CD4-positive, alpha-beta memory T cell (primary cell): ENCODE data around the gene CCL17. TPM values are rescaled to one million over a fixed set of nuclear protein-coding genes. Genes with fewer than 3 reads are reported as not detected.

ENCODE experiments used
- CTCF ChIA-PET: fragments of 350-600 bp; sonication (Branson Sonifier 250); formaldehyde crosslinking; loops from one replicate; lab custom pipeline; 2021; ENCODE audit warnings: inconsistent platforms; ENCODE audit not compliant: partially characterized antibody; lab: Charles Lee
- POLR2A ChIA-PET: fragments of 350-600 bp; sonication (Branson Sonifier 250); formaldehyde crosslinking; loops from one replicate; lab custom pipeline; 2021; ENCODE audit not compliant: partially characterized antibody; lab: Charles Lee
- DNase-seq, 5 donors: peaks; one replicate each; pipeline versions ENCODE4 v3.0.0 to v3.0.0-alpha.2; 2020 to 2022; ENCODE audit warnings: mixed read lengths in 1 of 5
- H3K27ac ChIP-seq: one replicate; pipeline ENCODE4 v1.7.0; 2013; ENCODE audit warnings: low read depth, low read length
- H3K27me3 ChIP-seq: 2 replicates; pipeline ENCODE4 v1.7.0; 2013; ENCODE audit warnings: mild to moderate bottlenecking, low read length, moderate library complexity; ENCODE audit not compliant: insufficient read depth
- H3K36me3 ChIP-seq: 2 replicates; pipeline ENCODE4 v1.7.0; 2013; ENCODE audit warnings: mild to moderate bottlenecking, low read length, moderate library complexity; ENCODE audit not compliant: insufficient read depth
- H3K4me1 ChIP-seq: 2 replicates; pipeline ENCODE4 v1.7.0; 2013; ENCODE audit warnings: mild to moderate bottlenecking, low read length, moderate library complexity; ENCODE audit not compliant: insufficient read depth
- H3K4me3 ChIP-seq, 2 donors: one replicate each; pipeline ENCODE4 v1.7.0; 2013; ENCODE audit warnings: low read length in 2 of 2, mild to moderate bottlenecking in 1 of 2
- H3K9me3 ChIP-seq, 2 donors: one replicate each; pipeline ENCODE4 v1.7.0; 2013; ENCODE audit warnings: low read length in 2 of 2, control low read depth in 1 of 2; ENCODE audit not compliant: control insufficient read depth in 1 of 2
- H3K27ac Mint-ChIP-seq, 7 donors: one replicate each; pipeline ENCODE4 v1.8.0; 2020 to 2021; ENCODE audit warnings: mixed read lengths in 7 of 7, mild to moderate bottlenecking in 6 of 7, inconsistent platforms in 3 of 7, moderate library complexity in 3 of 7
- H3K27me3 Mint-ChIP-seq, 2 donors: one replicate each; pipeline ENCODE4 v1.8.0; 2020 to 2021; ENCODE audit warnings: mixed read lengths in 2 of 2
- H3K36me3 Mint-ChIP-seq, 2 donors: one replicate each; pipeline ENCODE4 v1.8.0; 2020 to 2021; ENCODE audit warnings: mixed read lengths in 2 of 2, inconsistent platforms in 1 of 2, mild to moderate bottlenecking in 1 of 2
- H3K4me1 Mint-ChIP-seq, 4 donors: one replicate each; pipeline ENCODE4 v1.8.0; 2020 to 2021; ENCODE audit warnings: mixed read lengths in 4 of 4, mild to moderate bottlenecking in 1 of 4
- H3K4me3 Mint-ChIP-seq, 8 donors: one replicate each; pipeline ENCODE4 v1.8.0; 2020 to 2021; ENCODE audit warnings: mixed read lengths in 8 of 8, mild to moderate bottlenecking in 7 of 8, moderate library complexity in 6 of 8, inconsistent platforms in 3 of 8
- H3K9me3 Mint-ChIP-seq, 8 donors: one replicate each; pipeline ENCODE4 v1.8.0; 2020 to 2021; ENCODE audit warnings: mixed read lengths in 8 of 8, mild to moderate bottlenecking in 5 of 8, inconsistent platforms in 3 of 8, moderate library complexity in 1 of 8
- intact Hi-C: fragments of 100-400 bp; cut with micrococcal nuclease; formaldehyde crosslinking; loops from one replicate; pipeline ENCODE4 v1.15.1; 2023
- polyA plus RNA-seq, 2 donors: library from polyadenylated mRNA; unstranded; fragments of 300-500 nt; fragmentation: Illumina TruSeq; gene quantifications; one replicate each; pipeline ENCODE4 v1.2.3, GENCODE V29; 2021
- total RNA-seq, 2 experiments: library from RNA; stranded (reverse); gene quantifications; one replicate each; pipeline ENCODE4 v1.2.3, GENCODE V29; 2021

CCL17 gene
- total and polyA plus RNA-seq, 4 experiments from 2014 or later, result not detected

- Mint-ChIP-seq H3K27me3 (peaks cover 0 to 2% of the 10 kb centered on the region in 2 donors), H3K9me3 (no peaks in the 10 kb centered on the region), H3K36me3 (no peaks in the 10 kb centered on the region), H3K27ac (no peak overlapping the region), H3K4me1 (no peaks in the 10 kb centered on the region), H3K4me3 (no peak overlapping the region)
- no peaks in the 10 kb centered on the region for H3K4me1 ChIP-seq
- intact Hi-C loops, result no loop called here
- no peak overlapping the region for H3K4me3 ChIP-seq
- H3K27me3 ChIP-seq, result no peaks in the 10 kb centered on the region
- H3K9me3 ChIP-seq, result no peaks in the 10 kb centered on the region
- H3K36me3 ChIP-seq, result no peaks in the 10 kb centered on the region
- H3K27ac ChIP-seq, result no peak overlapping the region
- no peak for DNase-seq
- ChIA-PET CTCF (no interaction called here), POLR2A (no interaction called here)
These were observed 2.3 kb downstream of the CCL17 start for GRCh38 chr16:57406881-57407280.

DNA sequence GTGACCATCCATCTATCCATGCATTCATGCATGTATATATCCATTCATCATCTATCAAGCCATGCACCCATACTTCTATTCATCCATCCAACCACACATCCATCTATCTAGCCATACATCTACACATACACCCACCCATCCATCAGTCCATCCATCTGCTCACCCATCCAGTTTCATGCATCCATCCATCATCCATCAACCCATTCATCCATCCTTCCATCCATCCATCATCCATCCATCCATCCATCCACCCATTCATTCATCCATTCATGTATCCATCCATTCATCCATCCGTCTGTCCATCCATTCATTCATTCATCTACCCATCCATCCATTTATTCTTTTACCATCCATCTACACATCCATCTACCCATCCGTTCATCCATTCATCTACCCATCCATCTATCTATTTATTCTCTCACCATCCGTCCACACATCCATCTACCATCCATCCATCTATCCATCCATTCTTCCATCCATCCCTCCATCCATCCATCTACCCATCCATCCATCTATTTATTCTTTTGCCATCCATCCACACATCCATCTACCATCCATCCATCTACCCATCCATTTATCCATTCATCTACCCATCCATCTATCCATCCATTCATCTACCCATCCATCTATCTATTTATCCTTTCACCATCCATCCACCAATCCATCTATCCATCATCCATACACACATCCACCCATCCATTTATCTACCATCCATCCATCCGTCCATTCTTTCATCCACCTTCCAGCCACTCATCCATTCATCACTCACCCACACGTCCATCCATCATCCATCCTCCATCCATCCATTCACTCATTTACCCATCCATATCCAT, 3.2 kb downstream of the CCL17 start:
- no peak for DNase-seq
- Histone ChIP-seq H3K27ac (no peak overlapping the region), H3K9me3 (no peaks in the 10 kb centered on the region), H3K4me1 (no peaks in the 10 kb centered on the region), H3K4me3 (no peak overlapping the region), H3K36me3 (no peaks in the 10 kb centered on the region), H3K27me3 (no peaks in the 10 kb centered on the region)
- Mint-ChIP-seq H3K4me3 (no peak overlapping the region), H3K4me1 (no peaks in the 10 kb centered on the region), H3K27me3 (peaks cover 0 to 2% of the 10 kb centered on the region in 2 donors), H3K27ac (no peak overlapping the region), H3K9me3 (no peaks in the 10 kb centered on the region), H3K36me3 (no peaks in the 10 kb centered on the region)
- ChIA-PET POLR2A (no interaction called here), CTCF (no interaction called here)
- intact Hi-C loops, result no loop called here

DNA sequence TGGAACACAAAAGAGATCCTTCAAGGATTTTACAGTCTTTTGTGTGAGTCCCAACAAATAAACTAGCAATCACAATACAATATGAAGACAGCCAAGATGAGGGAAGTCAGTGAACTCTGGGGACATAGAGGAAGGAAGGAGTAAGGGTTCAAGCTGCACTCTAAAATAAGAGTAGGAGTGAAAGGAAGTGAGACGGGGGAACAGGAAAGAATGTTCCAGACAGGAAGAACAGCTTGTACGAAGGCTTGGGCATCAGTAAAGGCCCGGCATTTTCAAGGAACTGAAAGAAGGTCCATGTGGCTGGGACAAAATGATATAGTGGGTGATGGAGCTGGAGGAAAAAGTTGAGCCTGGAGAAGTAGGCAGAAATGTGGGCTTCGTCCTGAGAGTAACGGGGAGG, 4.5 kb downstream of the CCL17 start:
- Histone ChIP-seq H3K27me3 (no peaks in the 10 kb centered on the region), H3K9me3 (no peaks in the 10 kb centered on the region), H3K27ac (no peak overlapping the region), H3K36me3 (no peaks in the 10 kb centered on the region), H3K4me1 (no peaks in the 10 kb centered on the region), H3K4me3 (no peak overlapping the region)
- H3K4me3 Mint-ChIP-seq, result no peak overlapping the region
- POLR2A ChIA-PET, result no interaction called here
- H3K36me3 Mint-ChIP-seq, result no peaks in the 10 kb centered on the region
- CTCF ChIA-PET, result interaction anchor here (1.2 kb wide), 1 partner anchor 10 kb away, joined by 4 read pairs; no protein-coding TSS in a partner anchor
- peaks cover 0 to 2% of the 10 kb centered on the region in 2 donors for H3K27me3 Mint-ChIP-seq
- H3K4me1 Mint-ChIP-seq, result no peaks in the 10 kb centered on the region
- peak overlapping the region in 2 of 7 donors; percentile 1 to 69 for H3K27ac Mint-ChIP-seq
- no peak for DNase-seq
- intact Hi-C loops, result no loop called here
- no peaks in the 10 kb centered on the region for H3K9me3 Mint-ChIP-seq

DNA sequence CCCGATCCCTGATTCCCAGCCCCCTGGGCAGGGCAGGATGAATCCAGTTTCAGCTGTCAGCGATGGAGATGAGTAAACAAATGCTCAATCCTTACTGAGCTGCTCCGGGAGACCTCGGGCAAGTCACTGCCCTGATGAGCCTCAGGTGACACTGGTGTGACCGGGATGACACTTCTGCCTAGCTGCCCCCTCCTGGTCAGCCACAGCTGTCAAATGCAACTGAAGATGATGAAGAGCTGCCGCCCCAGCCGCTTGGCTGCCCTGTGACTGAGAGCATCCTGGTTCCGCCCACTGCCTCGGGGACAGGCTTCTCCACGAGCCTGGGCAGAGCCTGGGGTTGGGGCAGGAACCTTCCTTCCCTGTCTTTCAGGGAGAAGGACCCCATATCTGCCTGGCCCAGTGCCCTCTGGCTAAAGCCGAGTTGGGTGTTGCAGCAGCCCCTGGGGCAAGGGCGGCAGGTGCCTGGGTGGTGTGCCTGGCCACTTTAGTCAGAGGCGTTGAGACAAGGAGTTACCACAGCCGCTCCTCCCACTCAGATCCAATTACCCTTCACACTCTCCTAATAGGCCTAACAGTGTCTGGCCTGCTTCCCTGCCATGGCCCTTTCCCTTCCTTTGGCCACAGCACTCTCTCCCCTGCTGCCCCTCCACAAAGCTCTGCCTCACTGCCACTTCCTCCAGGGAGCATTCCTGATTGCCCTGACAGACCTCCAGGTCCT, 5.5 kb downstream of the CCL17 start:
- ChIA-PET CTCF (interaction anchor here (1.2 kb wide), 1 partner anchor 9 kb away, joined by 4 read pairs; no protein-coding TSS in a partner anchor), POLR2A (no interaction called here)
- Mint-ChIP-seq H3K4me3 (no peak overlapping the region), H3K4me1 (no peaks in the 10 kb centered on the region), H3K9me3 (no peaks in the 10 kb centered on the region), H3K27ac (no peak overlapping the region), H3K27me3 (peaks cover 0 to 4% of the 10 kb centered on the region in 2 donors), H3K36me3 (no peaks in the 10 kb centered on the region)
- no peaks in the 10 kb centered on the region for H3K4me1 ChIP-seq
- H3K9me3 ChIP-seq, result no peaks in the 10 kb centered on the region
- no peak overlapping the region for H3K4me3 ChIP-seq
- intact Hi-C loops, result no loop called here
- no peaks in the 10 kb centered on the region for H3K36me3 ChIP-seq
- DNase-seq, result no peak
- no peaks in the 10 kb centered on the region for H3K27me3 ChIP-seq
- no peak overlapping the region for H3K27ac ChIP-seq

- Histone ChIP-seq H3K9me3 (no peaks in the 10 kb centered on the region), H3K36me3 (no peaks in the 10 kb centered on the region), H3K4me1 (no peaks in the 10 kb centered on the region), H3K4me3 (no peak overlapping the region), H3K27me3 (no peaks in the 10 kb centered on the region), H3K27ac (no peak overlapping the region)
- CTCF ChIA-PET, result interaction anchor here (1.0 kb wide), 1 partner anchor 112 kb away, joined by 3 read pairs; no protein-coding TSS in a partner anchor
- no peaks in the 10 kb centered on the region for H3K36me3 Mint-ChIP-seq
- intact Hi-C loops, result no loop called here
- DNase-seq, result no peak
- H3K4me1 Mint-ChIP-seq, result no peaks in the 10 kb centered on the region
- H3K4me3 Mint-ChIP-seq, result no peak overlapping the region
- POLR2A ChIA-PET, result no interaction called here
- H3K27me3 Mint-ChIP-seq, result peaks cover 0 to 4% of the 10 kb centered on the region in 2 donors
- H3K9me3 Mint-ChIP-seq, result no peaks in the 10 kb centered on the region
- no peak overlapping the region for H3K27ac Mint-ChIP-seq
These were observed 6.9 kb downstream of the CCL17 start for GRCh38 chr16:57411362-57411976.

DNA sequence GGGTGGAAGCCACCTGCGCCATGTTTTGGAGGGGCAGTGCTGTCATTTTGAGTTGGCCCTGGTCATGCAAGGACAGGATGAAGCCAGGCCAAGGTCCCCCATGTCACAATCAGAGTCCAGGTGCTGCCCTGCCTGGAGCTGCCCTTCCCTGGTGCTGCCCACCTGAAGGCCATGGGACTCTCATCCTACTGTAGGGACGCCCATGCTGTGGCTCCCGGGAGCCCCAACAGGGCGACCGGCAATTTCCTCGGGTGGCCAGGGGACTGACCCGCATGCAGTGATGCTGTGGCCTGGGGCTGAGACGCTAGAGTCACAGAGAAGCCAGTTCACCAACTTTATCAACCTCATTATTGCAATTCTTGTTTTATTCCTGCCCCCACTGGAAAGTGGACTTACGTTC, 8.0 kb downstream of the CCL17 start:
- H3K9me3 ChIP-seq, result no peaks in the 10 kb centered on the region
- Mint-ChIP-seq H3K36me3 (no peaks in the 10 kb centered on the region), H3K4me1 (peaks cover 4 to 8% (median 6%) of the 10 kb centered on the region in 4 donors), H3K27ac (no peak overlapping the region), H3K4me3 (no peak overlapping the region), H3K27me3 (peaks cover 1 to 6% of the 10 kb centered on the region in 2 donors), H3K9me3 (no peaks in the 10 kb centered on the region)
- H3K4me3 ChIP-seq, result no peak overlapping the region
- CTCF ChIA-PET, result interaction anchor here (1.0 to 3.0 kb wide), 2 partner anchors 108 to 112 kb away, joined by 3 to 17 read pairs; no protein-coding TSS in a partner anchor
- peaks cover 7% of the 10 kb centered on the region for H3K4me1 ChIP-seq
- intact Hi-C loops, result no loop called here
- H3K27ac ChIP-seq, result no peak overlapping the region
- no peak for DNase-seq
- no peaks in the 10 kb centered on the region for H3K36me3 ChIP-seq
- H3K27me3 ChIP-seq, result no peaks in the 10 kb centered on the region
- POLR2A ChIA-PET, result no interaction called here

GRCh38 chr16:57413301-57413730, 8.7 kb downstream of the CCL17 start:
- H3K36me3 Mint-ChIP-seq, result no peaks in the 10 kb centered on the region
- Histone ChIP-seq H3K9me3 (no peaks in the 10 kb centered on the region), H3K27ac (no peak overlapping the region), H3K4me1 (peaks cover 7% of the 10 kb centered on the region), H3K4me3 (no peak overlapping the region), H3K36me3 (no peaks in the 10 kb centered on the region), H3K27me3 (no peaks in the 10 kb centered on the region)
- CTCF ChIA-PET, result interaction anchor here (0.6 to 3.0 kb wide), 3 partner anchors 105 to 113 kb away, joined by 3 to 17 read pairs (median 3); no protein-coding TSS in a partner anchor
- POLR2A ChIA-PET, result interaction anchor here (1.0 kb wide), 1 partner anchor 113 kb away, joined by 3 read pairs; no protein-coding TSS in a partner anchor
- H3K4me1 Mint-ChIP-seq, result peaks cover 6 to 13% (median 7%) of the 10 kb centered on the region in 4 donors
- DNase-seq, result no peak
- no peak overlapping the region for H3K27ac Mint-ChIP-seq
- peaks cover 1 to 6% of the 10 kb centered on the region in 2 donors for H3K27me3 Mint-ChIP-seq
- H3K4me3 Mint-ChIP-seq, result no peak overlapping the region
- no peaks in the 10 kb centered on the region for H3K9me3 Mint-ChIP-seq
- intact Hi-C loops, result no loop called here
